HG02870 (cell line): Measurements from ENCODE around the gene TGM1.

ENCODE experiments used
- ATAC-seq: cut with Tn5 transposase; IDR thresholded peaks from one replicate; pipeline ENCODE4 v1.9.1; 2021; ENCODE audit warnings: mild to moderate bottlenecking, moderate library complexity; ENCODE audit not compliant: unreplicated experiment

TGM1 gene

DNA sequence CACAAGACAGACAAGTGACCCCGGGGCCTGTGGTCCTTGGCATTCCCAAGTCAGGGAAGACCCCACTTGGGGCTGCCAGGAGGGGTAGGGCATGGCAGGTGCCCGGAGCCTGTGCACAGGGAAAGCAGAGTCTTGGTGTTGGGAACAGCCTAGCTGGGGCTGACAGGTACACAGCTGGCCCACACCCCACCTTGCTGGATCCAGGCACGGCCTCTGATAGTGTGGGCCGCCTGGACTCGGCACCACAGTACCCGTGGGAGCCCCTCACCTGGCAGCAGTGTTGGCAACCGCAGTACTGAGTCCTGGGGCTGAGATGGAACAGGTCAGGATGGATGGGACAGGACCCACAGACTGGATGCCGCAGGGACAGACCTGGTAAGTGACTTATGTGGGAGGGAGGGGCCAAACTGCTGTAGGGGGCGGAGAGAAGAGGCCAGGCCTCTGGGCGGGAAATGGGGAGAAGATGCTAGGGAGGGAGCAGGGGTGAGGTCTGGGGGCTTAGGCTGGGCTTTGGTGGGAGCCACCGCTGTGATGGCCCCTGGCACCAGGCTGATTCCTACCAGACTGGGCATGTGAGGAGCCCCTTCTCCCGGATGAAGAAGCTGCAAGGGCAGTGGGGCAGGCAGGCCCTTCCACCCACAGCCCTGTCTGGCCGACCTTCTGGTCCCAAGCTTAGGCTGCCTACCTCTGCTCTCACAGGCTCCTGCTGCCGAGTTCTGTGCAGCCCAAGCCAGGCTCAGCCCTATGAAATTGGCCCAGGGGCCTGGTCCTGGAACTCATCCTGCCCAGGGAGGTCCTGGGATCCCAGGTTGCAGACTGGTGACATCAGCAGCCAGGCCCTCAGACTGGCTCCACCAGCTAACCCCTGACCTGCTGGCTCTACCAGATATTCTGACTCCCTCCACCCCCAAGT is at the start of gene TGM1:
TGM1 (minus strand) TSS at position 357 of the 913 bp plus-strand sequence. CDS start 825 bp downstream, outside the sequence.
- ATAC-seq, result no peak

DNA sequence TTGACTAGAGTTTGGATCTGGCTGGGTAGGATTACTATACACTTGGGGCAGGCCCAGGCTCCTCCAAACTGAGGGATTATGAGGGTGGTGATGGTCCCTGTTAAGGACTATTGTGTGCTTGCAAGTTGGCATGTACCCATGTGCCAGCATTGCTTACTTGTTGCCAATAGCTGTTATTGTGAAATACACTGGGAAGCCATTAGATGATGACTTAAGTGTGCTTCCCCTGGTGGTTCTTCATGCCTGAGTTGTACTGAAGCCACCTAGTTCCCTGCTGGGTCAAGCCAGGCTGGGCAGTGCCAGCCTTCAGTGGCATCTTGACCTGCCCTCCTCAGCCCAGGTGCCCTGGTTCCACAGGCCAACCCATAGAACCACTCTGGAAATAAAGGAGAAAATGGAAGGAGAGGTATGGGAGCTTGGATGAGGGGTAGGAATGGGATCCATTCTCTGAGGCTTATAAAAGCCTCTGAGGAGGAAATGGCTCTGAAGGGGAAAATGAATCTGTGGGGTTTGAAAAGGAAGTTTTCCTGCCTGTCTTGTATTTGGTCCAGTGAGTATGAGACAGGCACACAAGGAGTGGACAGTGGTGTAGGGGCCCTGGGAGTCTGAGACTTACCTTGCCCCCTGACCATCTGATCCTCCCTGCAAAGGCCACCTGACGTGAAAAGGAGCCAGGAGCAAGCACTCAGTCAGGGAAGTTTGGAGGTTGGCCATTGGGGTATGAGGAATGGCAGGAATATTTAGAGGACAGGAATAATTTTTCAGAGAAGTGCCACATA is 49.0 kb upstream of the TGM1 start:
- no peak for ATAC-seq

DNA sequence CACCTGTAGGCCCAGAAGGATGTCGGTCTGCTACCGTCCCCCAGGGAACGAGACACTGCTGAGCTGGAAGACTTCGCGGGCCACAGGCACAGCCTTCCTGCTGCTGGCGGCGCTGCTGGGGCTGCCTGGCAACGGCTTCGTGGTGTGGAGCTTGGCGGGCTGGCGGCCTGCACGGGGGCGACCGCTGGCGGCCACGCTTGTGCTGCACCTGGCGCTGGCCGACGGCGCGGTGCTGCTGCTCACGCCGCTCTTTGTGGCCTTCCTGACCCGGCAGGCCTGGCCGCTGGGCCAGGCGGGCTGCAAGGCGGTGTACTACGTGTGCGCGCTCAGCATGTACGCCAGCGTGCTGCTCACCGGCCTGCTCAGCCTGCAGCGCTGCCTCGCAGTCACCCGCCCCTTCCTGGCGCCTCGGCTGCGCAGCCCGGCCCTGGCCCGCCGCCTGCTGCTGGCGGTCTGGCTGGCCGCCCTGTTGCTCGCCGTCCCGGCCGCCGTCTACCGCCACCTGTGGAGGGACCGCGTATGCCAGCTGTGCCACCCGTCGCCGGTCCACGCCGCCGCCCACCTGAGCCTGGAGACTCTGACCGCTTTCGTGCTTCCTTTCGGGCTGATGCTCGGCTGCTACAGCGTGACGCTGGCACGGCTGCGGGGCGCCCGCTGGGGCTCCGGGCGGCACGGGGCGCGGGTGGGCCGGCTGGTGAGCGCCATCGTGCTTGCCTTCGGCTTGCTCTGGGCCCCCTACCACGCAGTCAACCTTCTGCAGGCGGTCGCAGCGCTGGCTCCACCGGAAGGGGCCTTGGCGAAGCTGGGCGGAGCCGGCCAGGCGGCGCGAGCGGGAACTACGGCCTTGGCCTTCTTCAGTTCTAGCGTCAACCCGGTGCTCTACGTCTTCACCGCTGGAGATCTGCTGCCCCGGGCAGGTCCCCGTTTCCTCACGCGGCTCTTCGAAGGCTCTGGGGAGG is 47.9 kb upstream of the TGM1 start, which contains the start of gene LTB4R:
LTB4R (plus strand) TSS at position 857 of the 959 bp plus-strand sequence. CDS start 4,150 bp downstream, outside the sequence.
- peak; percentile 57 for ATAC-seq

DNA sequence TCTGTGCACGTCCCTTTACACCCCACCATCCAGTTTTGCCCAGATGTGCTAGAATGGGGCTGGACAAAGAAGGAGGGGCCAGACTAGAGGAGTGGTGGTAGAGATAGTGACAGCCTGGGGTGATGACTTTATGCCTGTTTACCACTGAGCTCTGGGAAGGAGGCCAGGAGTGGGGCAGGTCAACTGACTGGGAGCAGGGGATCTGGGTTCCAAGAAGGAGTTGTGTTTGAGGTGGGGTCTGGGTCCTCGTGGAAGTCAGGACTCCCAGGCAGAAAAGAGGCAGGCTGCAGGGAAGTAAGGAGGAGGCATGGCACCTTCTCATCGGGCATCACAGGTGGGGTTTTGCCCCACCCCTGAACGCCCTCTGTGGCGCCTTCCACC is 47.3 kb upstream of the TGM1 start:
- no peak for ATAC-seq

DNA sequence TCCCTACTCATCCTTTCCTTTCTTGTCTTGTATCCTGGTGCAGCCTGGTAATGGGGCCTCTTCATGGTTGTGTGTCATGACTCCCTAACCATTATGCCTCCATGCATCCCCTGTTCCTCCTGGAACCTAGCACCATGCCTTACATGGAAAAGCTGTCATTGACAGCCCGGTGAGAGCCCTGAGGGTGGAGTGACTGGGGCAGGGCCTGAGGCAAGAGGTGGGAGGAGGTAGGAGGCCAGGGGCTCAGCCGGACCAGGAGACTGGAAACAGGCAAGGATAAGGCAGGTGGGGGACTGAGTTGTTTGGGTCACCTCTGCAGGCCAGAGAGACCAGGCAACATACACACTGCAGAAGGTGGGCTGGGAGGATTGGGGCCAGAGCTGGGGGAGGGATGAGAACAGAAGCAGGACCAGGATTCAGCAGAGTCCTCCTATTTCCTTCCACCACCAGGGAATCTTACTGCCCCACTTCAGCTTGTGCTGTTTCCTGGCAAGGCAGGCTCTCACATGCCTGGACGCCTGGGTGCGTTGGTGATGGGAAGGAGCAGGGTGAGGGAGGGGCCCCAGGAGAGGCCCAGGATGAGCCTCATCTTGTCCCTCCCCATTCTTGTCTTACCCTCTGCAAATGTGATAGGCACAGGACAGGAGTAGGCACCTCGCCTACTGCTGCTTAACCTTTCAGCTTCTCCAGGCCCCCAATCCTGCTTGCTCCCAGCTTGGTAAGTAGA is 46.7 kb upstream of the TGM1 start, which contains the start of gene LTB4R2:
LTB4R2 (plus strand) TSS at position 603 of the 727 bp plus-strand sequence. CDS start 525 bp downstream, outside the sequence.
- no peak for ATAC-seq

DNA sequence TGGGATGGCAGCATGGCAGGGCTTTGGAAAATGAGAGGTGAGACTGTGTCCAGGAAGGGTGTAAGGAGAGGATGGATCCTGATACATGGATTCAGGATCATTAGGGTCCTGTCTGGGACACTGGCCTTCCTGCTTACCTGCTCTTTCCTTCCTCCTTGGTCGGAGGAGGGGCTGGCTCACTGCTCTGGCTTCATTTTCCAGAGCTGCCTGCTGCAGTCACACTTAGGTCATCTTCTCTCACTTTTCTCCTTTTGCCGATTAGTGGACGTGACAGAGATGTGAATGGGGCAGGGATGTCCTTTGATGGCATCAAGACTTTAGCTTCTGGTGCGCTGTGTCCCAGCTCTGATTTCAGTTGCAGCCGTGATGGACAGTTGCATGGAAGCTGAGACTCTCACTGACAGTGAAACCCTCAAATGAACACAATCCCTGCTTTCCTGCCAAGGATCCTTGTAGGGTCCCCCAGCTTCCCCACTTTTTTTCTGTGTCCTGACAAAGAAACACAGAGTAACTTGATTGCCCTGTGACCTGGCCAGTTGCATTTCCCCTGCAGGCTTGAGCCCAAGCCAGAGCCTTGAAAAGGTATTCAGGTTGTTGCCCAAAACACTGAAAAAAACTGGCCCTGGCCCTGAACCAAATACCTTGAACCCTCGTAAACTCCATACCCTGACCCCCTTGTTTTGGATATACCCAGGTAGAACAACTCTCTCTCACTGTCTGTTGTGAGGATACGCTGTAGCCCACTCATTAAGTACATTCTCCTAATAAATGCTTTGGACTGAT is 45.6 kb upstream of the TGM1 start:
- ATAC-seq, result no peak

DNA sequence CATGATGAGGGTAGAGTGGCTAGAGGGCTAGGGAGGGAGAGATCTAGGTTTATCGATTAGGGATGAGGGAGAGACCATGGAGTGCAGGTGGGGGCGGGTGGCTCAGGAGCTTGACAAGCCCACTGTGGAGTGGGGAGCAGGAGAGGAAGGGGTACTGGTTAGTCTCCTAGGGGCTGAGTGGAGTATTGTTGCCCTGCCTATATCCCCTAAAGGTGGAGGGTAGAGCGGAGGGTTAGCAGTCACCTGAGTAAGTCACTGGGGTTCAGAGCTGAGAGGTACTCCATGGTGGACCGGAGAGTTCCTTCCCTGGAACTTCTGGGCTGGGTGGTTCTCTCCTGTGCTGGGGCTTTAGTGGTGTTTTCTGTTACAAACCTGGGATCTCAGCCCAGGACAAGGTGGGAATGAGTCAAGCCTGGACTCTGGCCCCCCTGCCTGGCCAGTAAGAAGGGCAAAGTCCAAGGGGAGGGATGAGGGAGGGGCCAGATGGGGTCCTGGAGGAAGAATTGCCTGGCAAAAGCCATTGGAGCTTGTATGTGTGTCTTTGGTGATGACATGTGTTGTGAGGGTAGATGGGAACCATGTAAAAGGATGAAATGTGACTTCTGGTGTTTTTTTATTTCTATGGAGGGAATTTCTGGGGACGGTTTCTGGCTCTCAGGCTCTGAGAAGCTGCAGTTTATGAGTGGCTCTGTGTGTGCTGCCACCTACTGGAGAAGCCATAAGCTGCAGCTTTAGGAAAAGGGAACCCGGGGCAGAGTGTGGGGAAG is 44.8 kb upstream of the TGM1 start, which contains the start of gene CIDEB:
CIDEB (minus strand) TSS at position 403 of the 767 bp plus-strand sequence; CDS start at position 284, 119 bp downstream.
- no peak for ATAC-seq

DNA sequence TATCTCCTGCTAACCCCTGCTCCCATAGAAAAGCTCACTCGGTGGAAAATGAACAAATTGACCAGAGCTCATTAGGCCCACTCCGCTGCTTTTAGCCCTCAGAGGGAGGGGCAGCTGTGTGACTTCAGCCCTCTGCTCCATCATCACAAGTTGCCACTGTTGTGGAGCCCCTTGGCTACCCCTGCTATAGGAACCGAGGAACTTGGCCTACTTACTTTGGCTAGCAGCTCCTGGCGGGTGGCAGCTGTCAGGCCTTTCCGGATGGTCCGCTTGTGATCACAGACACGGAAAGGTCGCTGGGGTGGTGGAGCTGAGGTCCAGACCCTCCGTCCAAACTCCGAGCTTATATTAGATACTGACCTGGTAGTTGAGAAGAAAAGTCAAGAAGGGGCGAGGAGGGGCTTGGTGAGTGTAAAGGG is 44.2 kb upstream of the TGM1 start:
- ATAC-seq, result no peak

DNA sequence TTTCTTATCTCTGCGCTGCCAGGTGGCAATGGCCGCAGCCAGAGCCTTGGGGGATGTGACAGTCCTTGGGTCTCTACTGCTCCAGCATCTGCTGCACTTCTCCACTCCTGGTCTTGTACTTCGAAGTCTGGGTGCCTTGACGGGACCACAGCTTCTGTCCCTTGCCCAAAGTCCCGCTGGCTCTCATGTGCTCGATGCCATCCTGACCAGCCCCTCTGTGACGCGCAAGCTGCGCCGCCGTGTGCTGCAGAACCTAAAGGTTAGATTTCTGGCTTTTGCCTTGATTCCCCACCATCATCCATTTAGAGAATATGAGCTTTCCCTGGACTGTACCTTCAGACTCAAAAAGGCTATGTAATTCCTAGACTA is 41.0 kb upstream of the TGM1 start:
- ATAC-seq, result no peak

DNA sequence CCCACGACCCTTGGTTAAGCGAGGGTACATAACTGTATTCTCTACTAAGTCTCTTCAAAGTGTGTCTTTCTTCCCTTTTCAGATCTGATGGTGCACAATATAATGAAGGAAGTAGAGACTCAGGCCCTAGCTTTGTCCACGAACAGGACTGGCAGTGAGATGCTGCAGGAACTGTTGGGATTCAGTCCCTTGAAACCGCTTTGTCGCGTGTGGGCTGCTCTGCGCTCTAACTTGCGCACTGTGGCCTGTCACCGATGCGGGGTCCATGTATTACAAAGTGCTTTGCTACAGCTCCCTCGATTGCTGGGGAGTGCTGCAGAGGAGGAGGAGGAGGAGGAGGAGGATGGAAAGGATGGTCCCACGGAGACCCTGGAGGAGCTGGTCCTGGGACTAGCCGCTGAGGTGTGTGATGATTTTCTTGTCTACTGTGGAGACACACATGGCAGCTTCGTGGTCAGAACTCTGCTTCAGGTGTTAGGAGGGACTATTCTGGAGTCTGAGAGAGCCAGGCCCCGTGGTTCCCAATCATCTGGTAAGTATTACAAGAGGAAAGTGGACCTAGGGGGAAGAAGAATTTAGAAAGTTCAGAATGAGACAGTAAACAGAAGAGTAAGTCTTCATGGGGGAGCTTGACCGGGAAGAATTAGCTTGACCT is 37.5 kb upstream of the TGM1 start:
- ATAC-seq, result no peak

DNA sequence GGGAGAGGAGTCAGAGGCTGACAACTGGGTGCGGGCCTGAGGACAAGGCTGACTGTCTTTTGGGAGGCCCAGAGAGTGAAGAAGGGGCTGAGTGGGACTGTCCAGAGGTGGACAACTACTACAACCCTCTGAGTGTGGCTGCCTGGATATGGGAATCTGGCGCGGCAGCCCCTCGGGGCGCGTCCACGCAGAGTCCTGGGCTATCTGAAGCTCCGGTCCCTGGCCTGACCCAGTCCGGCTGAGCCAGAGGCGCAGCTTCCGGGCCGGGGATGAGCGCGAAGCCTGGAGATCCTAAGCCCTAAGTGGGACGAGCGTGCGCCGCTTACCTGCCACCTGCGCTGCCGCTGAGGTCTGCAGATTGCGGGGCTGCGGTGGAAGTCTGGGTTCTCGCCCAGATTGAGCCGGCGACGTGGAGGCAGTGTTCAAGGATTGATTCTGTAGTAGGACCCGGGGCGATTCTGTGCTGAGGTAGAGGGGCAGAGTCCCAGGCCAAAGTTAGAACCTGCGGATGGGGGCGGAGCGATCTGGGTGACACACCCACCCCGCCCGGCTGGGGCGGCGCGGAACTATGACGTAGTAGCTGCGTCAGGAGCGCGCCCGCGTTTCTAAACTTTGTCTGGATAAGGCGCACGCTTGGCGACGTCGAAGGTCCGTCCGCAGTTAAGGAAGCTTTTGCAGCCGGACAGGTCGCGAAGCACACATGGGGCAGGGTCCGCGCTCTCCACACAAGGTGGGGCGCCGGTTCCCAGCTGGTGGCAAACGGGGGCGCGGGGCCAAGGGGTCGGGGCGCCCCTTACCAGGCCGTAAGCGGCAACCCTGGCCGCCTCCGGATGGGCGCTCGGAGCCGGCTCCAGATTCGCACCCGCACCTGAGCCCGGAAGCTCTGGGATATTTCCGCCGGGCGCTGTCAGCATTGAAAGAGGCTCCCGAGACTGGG is 36.5 kb upstream of the TGM1 start, which contains the start of the genes DHRS1 and NOP9:
DHRS1 (minus strand) TSS at position 526 of the 937 bp plus-strand sequence. CDS start 674 bp downstream, outside the sequence.
NOP9 (plus strand) TSS at position 596 of the 937 bp plus-strand sequence; CDS start at position 701, 105 bp downstream.
- ATAC-seq, result peak; percentile 54

DNA sequence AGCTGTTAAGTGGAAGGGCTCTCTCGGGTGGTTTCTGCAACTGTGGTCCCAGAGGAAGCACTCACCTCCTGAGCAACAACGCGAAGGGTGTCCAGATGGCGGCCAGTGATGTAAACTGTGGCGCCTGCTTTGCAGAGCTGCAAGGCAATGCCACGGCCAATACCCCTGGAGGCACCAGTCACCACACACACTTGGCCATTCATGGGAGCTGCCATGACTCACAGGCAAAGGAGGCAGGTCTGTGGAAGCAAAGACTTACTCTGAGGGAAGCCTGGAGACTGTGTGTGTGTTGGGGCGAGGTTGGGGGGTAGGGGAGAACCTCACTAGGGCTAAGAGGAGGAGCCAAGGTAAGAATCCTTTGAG is 35.9 kb upstream of the TGM1 start:
- no peak for ATAC-seq

DNA sequence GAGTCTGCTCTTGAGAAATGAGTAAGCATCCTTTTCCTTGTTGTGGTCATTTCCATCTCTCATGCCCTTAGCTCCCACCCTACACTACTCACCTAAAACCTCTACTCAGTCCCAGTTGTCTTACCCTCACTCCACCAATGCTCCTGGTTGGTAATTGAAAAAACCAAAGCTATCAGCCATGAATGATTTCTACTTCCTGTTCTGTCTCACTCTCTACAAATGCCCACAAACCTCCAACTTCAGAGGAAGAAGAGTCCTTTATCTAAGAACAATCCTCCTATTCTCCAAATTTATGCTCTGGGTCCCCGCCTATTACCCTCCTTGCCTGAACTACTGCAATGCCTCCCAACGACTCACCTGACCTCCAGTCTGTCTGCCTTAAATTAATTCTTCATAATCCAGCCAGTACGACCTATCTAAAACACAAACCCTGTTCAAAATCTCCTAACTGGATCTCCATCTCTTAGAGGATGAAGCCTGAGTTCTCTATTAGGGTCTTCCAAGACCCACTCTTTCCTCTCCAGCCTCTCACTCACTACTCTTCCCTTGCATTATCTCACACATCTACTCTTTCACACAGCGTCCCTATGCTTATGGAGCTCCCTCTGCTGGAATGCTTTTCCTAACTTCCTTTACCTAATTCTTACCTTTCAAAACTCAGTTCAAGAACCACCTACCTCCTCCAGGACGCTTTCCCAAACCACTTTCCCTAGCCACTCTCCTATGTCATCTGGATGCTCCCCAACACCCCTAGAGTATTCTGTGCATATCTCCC is 34.4 kb upstream of the TGM1 start:
- ATAC-seq, result peak; percentile 15

DNA sequence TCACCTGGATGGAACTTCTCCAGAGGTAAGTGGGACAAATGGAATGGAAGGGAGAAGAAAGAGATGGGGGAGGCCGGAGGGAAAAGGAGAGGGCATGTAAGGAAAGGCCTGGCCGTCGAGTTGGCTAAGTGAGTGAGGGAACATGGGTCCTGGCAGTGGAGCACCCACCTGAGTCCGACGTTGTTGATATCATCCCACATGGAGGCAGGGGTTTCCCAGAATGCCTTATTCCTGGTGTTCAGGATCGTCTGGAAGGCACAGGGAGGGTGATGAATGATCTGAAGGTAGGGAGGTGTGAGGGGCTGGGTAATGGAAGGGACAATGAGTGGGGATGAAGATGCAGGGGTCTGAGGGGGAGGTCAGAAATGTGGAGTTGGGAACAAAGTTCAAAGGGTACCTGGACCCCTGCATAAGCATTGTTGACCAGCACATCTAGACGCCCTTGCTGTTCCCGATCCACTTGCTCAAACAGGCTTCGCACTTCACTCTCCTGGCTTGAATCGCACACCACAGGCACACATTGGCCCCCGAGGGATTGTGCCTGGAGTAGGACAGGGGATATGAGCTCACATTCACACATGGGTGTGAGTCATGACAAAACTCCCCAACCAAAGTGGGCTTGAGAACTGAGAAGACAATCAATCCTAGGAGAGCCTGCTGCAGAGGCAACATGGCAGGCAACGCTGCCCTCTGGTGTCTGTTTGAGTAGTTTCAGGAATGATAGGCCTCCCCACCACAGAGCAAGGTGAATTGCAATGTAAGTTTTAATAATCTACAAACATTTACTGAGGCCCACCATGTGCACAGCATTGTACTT is 33.6 kb upstream of the TGM1 start:
- ATAC-seq, result peak; percentile 43

DNA sequence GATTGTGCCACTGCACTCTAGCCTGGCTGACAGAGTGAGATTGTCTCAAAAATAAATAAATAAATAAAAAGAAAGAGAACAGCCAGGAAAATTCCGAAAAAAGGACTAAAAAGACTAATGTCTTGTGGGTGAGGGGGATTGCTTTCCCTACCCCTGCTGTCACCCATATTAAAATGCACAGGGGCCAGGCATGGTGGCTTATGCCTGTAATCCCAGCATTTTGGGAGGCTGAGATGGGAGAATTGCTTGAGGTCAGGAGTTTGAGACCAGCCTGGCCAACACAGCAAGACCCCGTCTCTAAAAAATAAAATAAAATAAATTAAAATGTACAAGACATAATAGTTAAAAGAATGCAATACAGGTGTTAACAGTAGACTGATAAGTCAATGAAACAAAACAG is 30.5 kb upstream of the TGM1 start:
- ATAC-seq, result no peak
